HepG2 (cell line): ENCODE results near the gene PP2D1. TPM values are rescaled to one million over a fixed set of nuclear protein-coding genes. Genes with fewer than 3 reads are reported as not detected.

ENCODE experiments used
- BATF2 ChIP-seq: sonication (generic); formaldehyde crosslinking; IDR thresholded peaks from 2 replicates; pipeline ENCODE4 v1.8.0; 2022; ENCODE audit warnings: mild to moderate bottlenecking, missing genetic modification reagents, moderate library complexity
- CBFB ChIP-seq: sonication (generic); formaldehyde crosslinking; IDR thresholded peaks from 2 replicates; pipeline ENCODE4 v1.4.0; 2020; ENCODE audit warnings: missing genetic modification reagents
- ELF3 ChIP-seq: IDR thresholded peaks from 2 replicates; pipeline ENCODE4 v1.6.1; 2016; ENCODE audit warnings: missing genetic modification reagents, missing compliant biosample characterization
- FOXA1 ChIP-seq, 2 experiments: fragments of 450-650 bp in 1 of 2; sonication (generic) in 1 of 2; formaldehyde crosslinking in 1 of 2; IDR thresholded peaks; 2 replicates each; pipeline versions ENCODE4 v1.4.0 to v1.6.1; 2016 to 2020; ENCODE audit warnings: missing genetic modification reagents in 1 of 2
- KDM5A ChIP-seq: fragments of 200-600 bp; sonication (generic); IDR thresholded peaks from 2 replicates; pipeline ENCODE4 v1.7.0; 2018; ENCODE audit warnings: antibody characterized with exemption, mild to moderate bottlenecking, low read length, borderline replicate concordance
- KLF16 ChIP-seq, 2 experiments: sonication (generic) in 1 of 2; formaldehyde crosslinking in 1 of 2; IDR thresholded peaks; 2 replicates each; pipeline versions ENCODE4 v1.6.1 to v1.8.0; 2016 to 2023; ENCODE audit warnings: missing genetic modification reagents in 2 of 2, missing compliant biosample characterization in 1 of 2
- KLF9 ChIP-seq: IDR thresholded peaks from 2 replicates; pipeline ENCODE4 v1.6.1; 2016; ENCODE audit warnings: low read depth
- NR2C2 ChIP-seq: sonication (generic); formaldehyde crosslinking; IDR thresholded peaks from 2 replicates; pipeline ENCODE4 v1.4.0; 2020; ENCODE audit warnings: missing genetic modification reagents, mild to moderate bottlenecking, moderate library complexity, borderline replicate concordance
- PATZ1 ChIP-seq: sonication (generic); formaldehyde crosslinking; IDR thresholded peaks from 2 replicates; pipeline ENCODE4 v1.4.0; 2020; ENCODE audit warnings: missing genetic modification reagents
- SKI ChIP-seq: fragments of 450-650 bp; IDR thresholded peaks from one replicate; pipeline ENCODE4 v1.6.1; 2018; ENCODE audit warnings: mild to moderate bottlenecking; ENCODE audit not compliant: partially characterized antibody
- SPEN ChIP-seq: sonication (generic); formaldehyde crosslinking; IDR thresholded peaks from 2 replicates; pipeline ENCODE4 v1.5.1; 2020; ENCODE audit warnings: low read depth, mild to moderate bottlenecking, missing genetic modification reagents
- TBX3 ChIP-seq: fragments of 450-650 bp; IDR thresholded peaks from 2 replicates; pipeline ENCODE4 v1.6.1; 2017; ENCODE audit warnings: antibody characterized with exemption, mild to moderate bottlenecking, inconsistent platforms, borderline replicate concordance
- TEAD3 ChIP-seq: optimal IDR thresholded peaks from 2 replicates; pipeline ENCODE3; 2016; ENCODE audit warnings: borderline replicate concordance
- TSC22D2 ChIP-seq: sonication (generic); formaldehyde crosslinking; IDR thresholded peaks from 2 replicates; pipeline ENCODE4 v1.5.1; 2020; ENCODE audit warnings: missing genetic modification reagents, mild to moderate bottlenecking, borderline replicate concordance
- ZNF235 ChIP-seq: sonication (generic); formaldehyde crosslinking; IDR thresholded peaks from 2 replicates; pipeline ENCODE4 v1.8.1; 2023; ENCODE audit warnings: mild to moderate bottlenecking, missing genetic modification reagents, borderline replicate concordance
- polyA plus RNA-seq, 8 experiments: library from polyadenylated mRNA; depleted of rRNA in 3 of 8; stranded (reverse) in 7 of 8; unstranded in 1 of 8; fragments of >200 nt; fragmentation: Illumina TruSeq in 4 of 8; extraction: Trizol in 4 of 8; gene quantifications; 2 replicates each; pipeline versions ENCODE4 v1.2.1 to v1.2.3, GENCODE V29; 2011 to 2016; ENCODE audit warnings: low read depth in 4 of 8, missing spikeins in 1 of 8, mixed read lengths in 1 of 8; ENCODE audit not compliant: insufficient read depth in 1 of 8
- total RNA-seq, 5 experiments: library from RNA; depleted of rRNA; stranded (reverse); fragments of >200 nt; fragmentation: Illumina TruSeq; extraction: Trizol; gene quantifications; 2 replicates each; pipeline ENCODE4 v1.2.3, GENCODE V29; 2016; ENCODE audit warnings: low read depth in 1 of 5
- TF ChIP-seq, protein P1 (sequence below): sonication (generic); formaldehyde crosslinking; IDR thresholded peaks from 2 replicates; pipeline ENCODE4 v1.5.0; 2020; ENCODE audit warnings: mild to moderate bottlenecking, missing genetic modification reagents
- TF ChIP-seq, protein P2 (sequence below): sonication (generic); formaldehyde crosslinking; IDR thresholded peaks from 2 replicates; pipeline ENCODE4 v1.4.0; 2020; ENCODE audit warnings: missing genetic modification reagents
- TF ChIP-seq, protein P3 (sequence below): sonication (generic); formaldehyde crosslinking; IDR thresholded peaks from 2 replicates; pipeline ENCODE4 v1.8.0; 2022; ENCODE audit warnings: missing genetic modification reagents, mild to moderate bottlenecking, moderate library complexity, borderline replicate concordance

Gene PP2D1
- total and polyA plus RNA-seq, 2 of the 13 experiments (the other 11 are each of a cell fraction or from before 2014, with no cell fraction given) = not detected

GRCh38 chr3:19946832-19947548 lies 65.1 kb downstream of the PP2D1 start, which contains the start of gene RAB5A (continued):
- TF ChIP-seq TBX3 = peak; percentile 68; the same call in 1 of the 2 replicates
- peak; percentile 61 for TF ChIP-seq TEAD3 (CRISPR knock-in tag)
- TF ChIP-seq SPEN (CRISPR knock-in tag) = peak; percentile 81
- TF ChIP-seq FOXA1 (IDR thresholded peaks at IDR 0.05) = no peak
- peak; percentile 27; the same call in 1 of the 2 replicates for TF ChIP-seq FOXA1 (CRISPR knock-in tag; IDR thresholded peaks at IDR 0.05)
- TF ChIP-seq CBFB (CRISPR knock-in tag) = peak; percentile 61; the same call in 1 of the 2 replicates
- TF ChIP-seq, protein P1, sequence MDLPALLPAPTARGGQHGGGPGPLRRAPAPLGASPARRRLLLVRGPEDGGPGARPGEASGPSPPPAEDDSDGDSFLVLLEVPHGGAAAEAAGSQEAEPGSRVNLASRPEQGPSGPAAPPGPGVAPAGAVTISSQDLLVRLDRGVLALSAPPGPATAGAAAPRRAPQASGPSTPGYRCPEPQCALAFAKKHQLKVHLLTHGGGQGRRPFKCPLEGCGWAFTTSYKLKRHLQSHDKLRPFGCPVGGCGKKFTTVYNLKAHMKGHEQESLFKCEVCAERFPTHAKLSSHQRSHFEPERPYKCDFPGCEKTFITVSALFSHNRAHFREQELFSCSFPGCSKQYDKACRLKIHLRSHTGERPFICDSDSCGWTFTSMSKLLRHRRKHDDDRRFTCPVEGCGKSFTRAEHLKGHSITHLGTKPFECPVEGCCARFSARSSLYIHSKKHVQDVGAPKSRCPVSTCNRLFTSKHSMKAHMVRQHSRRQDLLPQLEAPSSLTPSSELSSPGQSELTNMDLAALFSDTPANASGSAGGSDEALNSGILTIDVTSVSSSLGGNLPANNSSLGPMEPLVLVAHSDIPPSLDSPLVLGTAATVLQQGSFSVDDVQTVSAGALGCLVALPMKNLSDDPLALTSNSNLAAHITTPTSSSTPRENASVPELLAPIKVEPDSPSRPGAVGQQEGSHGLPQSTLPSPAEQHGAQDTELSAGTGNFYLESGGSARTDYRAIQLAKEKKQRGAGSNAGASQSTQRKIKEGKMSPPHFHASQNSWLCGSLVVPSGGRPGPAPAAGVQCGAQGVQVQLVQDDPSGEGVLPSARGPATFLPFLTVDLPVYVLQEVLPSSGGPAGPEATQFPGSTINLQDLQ (CRISPR knock-in tag) = peak; percentile 77; the same call in 1 of the 2 replicates
- peak; percentile 96 for TF ChIP-seq ELF3
- TF ChIP-seq ZNF235 (CRISPR knock-in tag) = peak; percentile 30; the same call in 1 of the 2 replicates
- TF ChIP-seq KLF16 (CRISPR knock-in tag; IDR thresholded peaks at IDR 0.05) = peak in 1 of 2 experiments; percentile 59; a peak in 1 of 4 replicates
- peak; percentile 85; the same call in 1 of the 2 replicates for TF ChIP-seq KLF9
- TF ChIP-seq NR2C2 = peak; percentile 41; the same call in 1 of the 2 replicates
- TF ChIP-seq KDM5A = no peak; the same call in 1 of the 2 replicates
- TF ChIP-seq TSC22D2 (CRISPR knock-in tag) = no peak
- TF ChIP-seq, protein P2, sequence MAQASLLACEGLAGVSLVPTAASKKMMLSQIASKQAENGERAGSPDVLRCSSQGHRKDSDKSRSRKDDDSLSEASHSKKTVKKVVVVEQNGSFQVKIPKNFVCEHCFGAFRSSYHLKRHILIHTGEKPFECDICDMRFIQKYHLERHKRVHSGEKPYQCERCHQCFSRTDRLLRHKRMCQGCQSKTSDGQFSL (CRISPR knock-in tag) = peak; percentile 67; the same call in 1 of the 2 replicates
- peak; percentile 79; the same call in 1 of the 2 replicates for TF ChIP-seq BATF2
- peak; percentile 94 for TF ChIP-seq PATZ1 (CRISPR knock-in tag)
- TF ChIP-seq SKI = peak; percentile 26
- TF ChIP-seq, protein P3, sequence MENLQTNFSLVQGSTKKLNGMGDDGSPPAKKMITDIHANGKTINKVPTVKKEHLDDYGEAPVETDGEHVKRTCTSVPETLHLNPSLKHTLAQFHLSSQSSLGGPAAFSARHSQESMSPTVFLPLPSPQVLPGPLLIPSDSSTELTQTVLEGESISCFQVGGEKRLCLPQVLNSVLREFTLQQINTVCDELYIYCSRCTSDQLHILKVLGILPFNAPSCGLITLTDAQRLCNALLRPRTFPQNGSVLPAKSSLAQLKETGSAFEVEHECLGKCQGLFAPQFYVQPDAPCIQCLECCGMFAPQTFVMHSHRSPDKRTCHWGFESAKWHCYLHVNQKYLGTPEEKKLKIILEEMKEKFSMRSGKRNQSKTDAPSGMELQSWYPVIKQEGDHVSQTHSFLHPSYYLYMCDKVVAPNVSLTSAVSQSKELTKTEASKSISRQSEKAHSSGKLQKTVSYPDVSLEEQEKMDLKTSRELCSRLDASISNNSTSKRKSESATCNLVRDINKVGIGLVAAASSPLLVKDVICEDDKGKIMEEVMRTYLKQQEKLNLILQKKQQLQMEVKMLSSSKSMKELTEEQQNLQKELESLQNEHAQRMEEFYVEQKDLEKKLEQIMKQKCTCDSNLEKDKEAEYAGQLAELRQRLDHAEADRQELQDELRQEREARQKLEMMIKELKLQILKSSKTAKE (CRISPR knock-in tag) = 0 out of 2 replicates have a peak, but pooled peaks have one; percentile 33
